Kidney tubule cell (primary cell): ENCODE results near the gene NSG1.
"Not testable (repeated sequence)": the region's sequence is repeated elsewhere in the genome, so short reads cannot be mapped to it uniquely, and the experiment has no call there.

Source experiments
- DNase-seq: peaks from one replicate; pipeline ENCODE4 v3.0.0-alpha.2; 2018; ENCODE audit warnings: low spot score

The NSG1 gene

DNA sequence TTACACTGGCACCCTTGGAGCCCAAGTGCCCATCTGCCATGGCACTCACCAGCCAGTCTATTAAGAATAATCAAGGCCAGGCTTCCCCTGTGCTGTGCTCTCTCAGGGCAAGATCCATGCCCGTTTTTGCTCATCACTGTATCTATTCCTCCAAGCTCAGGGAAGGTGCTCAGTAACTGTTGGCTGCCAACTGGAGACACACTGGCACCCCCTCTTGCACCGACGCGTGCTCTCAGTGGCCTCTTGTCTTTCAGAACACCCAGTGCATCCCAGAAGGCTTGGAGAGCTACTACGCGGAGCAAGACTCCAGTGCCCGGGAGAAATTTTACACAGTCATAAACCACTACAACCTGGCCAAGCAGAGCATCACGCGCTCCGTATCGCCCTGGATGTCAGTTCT is 30.1 kb downstream of the NSG1 start:
- no peak for DNase-seq

DNA sequence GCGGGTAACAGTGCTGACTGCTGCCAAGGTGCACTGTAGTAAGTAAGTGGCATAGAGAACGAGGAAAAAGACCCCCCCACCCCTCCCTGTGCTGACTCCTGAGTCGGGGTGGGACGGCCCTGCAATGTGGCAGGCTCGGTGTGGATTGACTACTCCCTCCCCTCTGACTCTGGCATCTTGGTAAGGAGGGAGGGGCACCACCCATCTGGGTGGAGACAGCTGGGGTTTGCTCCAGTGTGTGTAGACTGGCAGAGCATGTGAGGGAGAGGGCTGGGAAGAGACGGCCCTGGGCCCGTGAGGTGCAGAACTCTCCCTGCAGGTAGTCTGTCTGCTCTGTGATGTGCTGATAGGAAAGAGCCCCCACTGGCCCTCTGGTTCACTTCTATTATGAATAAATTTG is 31.0 kb downstream of the NSG1 start:
- no peak for DNase-seq

DNA sequence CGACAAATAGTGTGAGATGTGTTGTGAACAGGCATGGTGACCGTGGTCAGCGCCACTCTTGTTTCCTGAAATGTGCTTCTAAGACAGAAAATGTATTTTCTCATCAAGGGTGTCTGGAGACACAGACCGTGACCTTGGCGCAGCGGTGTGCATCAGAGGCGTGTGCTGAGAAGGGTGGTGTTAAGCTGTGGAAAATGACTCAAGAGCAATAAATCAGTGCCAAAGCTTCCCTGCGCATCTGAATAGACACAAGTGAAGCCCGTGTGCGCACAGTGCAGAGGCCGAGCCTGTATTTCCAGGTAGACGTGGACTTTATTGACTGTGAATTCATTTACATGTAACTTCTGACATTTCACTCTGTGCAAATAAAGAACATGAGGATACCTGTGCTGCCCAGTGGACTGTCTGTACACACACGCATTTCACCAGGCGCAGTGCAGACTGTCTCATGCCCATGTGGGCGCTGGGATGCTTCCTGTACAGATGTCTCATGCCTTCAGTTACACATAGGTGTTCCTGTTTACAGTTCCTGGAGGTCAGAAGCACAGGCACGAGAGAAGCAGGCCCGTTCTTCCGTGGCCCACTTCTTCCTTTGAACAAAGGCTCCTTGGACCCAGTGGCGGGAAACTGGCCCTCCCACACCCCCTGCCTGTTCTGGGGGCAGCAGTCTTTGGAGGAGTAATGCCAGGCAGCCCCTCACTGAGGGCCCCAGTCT is 31.9 kb downstream of the NSG1 start:
- no peak for DNase-seq

DNA sequence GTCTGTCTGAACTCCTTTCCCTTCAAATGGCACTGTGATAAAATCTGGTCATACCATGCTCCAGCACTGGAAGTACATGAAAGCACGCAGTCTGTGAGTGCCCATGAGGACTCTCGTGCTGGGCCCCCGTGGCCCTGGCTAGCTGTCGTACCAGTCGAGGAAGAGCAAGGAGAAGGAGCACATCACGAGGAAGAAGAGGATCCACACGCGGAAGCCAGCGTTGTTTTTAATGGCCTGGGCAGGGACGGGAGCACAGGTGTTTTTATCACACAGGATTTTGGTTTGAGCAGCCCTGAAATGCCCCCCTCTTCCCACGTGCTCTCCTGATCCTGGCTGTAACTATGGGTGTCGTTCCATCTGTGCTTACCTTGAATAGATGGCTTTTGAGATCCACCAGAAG is 33.0 kb downstream of the NSG1 start:
- no peak for DNase-seq

DNA sequence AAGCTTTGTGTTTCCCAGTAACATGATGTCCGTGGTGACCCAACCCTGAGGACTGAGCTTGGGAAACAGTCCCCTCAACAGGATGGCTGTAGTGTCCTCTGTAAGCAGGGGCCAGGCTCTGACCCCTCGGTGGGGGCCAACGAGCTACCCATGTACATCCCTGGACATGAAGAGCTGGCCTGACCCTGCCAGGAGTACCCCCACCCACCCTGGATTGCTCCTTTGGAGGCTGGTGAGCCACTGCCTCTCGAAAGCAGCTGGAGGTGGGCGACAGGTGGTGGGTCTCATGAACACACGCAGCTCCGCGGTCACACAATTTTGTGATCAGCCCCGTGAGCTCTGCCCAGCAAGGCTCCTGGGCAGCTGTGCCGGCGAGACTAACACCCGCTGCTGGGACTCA is 33.5 kb downstream of the NSG1 start:
- no peak for DNase-seq

DNA sequence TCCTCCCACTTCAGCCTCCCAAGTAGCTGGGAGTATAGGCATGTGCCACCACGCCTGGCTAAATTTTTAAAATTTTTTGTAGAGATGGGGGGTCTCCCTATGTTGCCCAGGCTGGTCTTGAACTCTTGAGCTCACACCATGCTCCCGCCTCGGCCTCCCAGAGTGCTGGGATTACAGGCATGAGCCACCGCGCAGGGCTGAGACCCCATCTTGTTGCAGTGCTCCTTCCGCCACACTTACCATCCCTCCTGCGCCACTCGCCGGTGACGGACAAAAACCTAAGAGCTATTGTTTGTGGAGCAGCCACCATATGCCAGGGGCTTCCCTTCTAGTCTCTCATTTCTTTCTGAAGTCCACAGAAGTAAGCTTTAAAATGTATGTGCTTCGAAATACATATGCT is 34.5 kb downstream of the NSG1 start:
- no peak for DNase-seq

DNA sequence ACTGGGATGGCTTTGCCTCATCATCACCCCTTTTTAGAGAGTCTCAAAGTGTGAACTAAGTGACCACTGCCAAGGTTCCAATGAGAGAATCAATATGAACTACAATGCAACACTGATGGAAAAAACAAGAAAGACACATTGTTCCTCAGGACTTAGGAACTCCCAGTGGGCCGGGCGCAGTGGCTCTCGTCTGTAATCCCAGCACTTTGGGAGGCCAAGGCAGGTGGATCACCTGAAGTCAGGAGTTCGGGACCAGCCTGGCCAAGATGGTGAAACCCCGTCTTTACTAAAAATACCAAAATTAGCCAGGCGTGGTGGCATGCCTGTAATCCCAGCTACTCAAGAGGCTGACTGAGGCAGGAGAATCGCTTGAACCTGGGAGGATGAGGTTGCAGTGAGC is 35.2 kb downstream of the NSG1 start:
- not testable (repeated sequence) for DNase-seq

DNA sequence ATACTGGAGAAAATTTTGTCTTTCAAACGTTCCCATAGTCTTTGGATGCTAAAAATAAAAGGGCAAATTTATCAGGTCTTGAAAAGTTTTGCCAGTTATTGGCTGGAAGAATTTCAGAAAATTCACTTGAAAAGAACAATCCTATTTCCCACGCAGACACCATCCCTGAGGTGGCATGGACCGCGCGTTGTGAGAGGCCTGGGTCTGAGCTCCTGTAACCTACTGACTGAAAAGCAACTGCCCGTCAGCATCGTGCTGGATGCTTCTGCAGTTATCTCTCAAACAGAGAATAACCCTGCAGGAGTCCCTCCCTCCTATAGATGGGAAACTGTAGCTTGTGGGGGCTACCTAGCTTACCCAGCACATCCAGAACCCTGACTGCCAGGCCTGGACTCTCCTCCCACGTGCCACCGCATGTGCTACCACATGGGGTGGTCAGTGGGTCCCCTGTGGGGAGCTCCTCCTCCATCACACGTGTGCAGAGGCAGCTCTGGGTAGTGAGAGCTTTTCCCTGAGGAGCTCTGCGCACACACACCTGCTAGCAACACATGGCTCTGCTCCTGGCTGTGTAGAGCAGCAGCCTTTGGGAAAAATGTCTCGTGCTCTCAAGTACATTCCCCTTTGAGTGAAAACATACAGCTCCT is 36.1 kb downstream of the NSG1 start:
- no peak for DNase-seq

DNA sequence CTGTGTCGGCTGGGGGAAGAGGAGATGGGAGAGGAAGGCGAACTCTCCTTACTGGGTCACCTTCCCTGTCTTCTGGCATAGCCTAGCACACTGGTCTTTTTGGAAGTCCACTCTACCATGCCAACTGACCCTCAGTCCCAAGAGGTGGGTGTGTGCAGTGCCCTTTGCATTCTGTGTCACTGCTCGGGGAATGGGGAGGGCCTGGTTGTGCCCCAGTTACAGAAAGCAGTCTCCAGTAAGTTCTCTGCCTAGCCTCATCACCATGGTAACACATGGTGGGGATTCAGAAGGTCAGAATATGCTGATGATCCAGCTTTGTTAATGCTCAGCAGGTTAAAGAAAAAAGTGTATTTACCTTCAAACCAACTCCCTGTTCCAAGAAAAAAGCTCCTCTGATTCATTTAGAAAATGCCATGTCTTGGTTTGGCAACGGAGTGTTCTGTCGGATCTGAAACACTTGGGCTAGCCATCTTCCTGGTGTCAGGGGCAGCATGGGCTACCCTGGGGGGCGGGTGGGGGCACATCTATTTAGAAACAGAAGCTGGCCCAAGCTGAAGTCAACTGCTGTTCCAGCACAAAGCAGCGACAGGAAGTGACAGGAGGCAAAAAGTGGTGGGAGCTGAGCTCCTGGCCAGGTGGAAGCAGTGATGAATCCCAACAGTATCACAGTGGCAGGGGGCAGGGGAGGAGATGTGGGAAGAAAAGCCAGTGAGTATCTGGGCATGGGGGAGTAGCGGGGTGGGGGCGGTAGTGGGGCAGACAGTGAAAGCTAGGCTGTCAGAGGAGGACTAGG is 37.0 kb downstream of the NSG1 start:
- no peak for DNase-seq

DNA sequence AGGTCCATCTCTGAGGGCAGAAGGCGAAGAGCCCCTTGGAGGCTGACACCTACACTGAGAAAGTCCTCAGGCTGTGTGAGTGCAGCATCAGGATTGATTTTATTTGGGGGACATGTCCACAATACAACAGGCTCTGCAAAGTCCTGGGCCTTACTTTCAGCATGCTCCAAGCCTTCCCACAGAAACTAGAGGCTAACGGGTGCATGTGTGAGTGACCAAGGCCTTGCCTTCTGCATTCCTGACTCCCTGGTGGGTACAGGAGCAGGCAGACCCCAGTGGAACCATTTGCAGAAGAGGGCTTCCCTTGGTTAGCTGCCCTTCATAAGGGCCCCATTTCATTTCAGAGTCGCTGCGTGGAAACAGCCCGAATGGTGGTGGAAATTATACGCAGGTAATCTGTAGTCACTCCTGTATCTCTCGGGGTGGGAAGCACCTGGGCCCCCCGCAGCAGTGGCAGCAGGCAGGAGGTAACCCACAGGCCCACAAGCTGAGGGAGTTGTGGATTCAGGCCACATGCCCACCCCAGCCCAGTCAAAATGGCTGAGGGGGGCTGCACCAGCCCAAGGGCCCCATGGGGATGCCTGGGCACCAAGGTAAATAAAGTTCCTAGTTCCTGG is 37.7 kb downstream of the NSG1 start:
- no peak for DNase-seq

DNA sequence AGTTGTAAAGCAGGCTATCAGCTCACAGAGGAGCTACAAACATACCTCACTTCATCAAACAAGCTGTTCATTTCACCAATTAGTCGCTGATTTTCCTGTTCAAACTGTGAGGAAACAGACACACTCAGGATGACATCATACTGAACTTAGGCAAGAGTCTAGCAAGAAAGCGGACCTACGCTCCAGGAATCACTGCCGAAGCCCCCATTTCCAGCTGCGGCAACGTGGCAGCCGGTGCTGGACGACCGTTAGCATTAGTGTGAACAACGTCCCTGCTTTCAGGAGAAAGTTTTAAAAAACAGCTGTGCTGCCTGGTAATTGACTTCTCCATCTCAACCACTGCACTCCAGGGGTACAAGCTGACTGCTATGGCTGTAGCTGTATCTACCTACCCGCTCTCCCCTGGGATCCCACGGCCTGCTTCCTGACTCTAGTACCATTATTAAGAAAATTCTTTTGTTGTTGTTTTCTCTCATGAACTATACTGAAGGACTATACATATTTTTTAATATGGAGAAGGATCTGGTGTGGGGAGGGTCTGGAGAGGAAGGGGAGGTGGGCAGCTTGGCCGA is 38.3 kb downstream of the NSG1 start:
- no peak for DNase-seq

DNA sequence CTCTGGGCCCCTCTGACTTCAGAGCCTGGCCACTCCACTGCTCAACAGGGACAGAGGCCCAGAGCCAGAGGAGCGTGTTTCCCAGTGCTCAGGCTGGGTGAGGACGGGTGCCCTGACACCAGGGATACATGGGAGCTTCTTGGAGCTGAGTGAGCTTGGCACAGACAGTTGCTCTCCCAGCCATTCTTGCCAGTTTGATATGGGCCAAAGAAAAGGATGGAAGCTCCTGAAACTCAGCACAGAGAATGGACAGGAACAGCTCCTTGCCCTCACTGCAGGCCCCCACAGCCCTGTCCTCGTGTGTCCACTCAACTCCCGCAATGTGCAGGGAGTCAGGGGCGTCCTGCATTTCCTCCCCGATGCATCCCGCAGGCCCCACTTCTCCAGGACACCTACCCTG is 38.8 kb downstream of the NSG1 start:
- DNase-seq: no peak

DNA sequence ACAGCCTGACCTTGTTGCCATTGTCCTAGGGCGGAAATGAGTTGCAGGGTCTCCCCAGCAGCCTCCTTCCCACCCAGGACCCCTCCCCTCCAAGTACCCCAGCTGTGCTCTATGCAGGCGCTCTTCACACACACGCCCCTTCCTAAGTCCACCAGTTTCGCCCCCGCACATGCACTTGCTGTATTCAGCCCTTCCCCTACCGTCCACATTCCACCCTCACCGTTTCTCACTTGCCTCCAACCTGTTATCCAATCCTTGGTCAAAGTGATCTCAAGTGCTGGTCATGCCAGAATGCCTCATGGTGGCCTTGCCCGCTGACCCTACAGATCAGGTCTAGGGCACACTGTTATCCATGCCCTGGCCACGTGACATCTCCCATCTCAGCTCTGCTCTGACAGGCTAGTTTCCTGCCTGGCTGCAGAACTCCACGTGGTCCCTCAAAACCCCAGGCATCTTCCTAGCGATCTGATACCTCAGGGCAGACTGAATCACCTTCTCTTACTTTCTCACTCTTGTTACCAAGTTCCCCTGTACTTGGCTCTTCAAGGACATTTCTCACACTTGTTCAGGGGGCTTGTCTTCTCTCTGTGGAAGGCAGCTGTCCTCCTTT is 39.7 kb downstream of the NSG1 start:
- DNase-seq: no peak

DNA sequence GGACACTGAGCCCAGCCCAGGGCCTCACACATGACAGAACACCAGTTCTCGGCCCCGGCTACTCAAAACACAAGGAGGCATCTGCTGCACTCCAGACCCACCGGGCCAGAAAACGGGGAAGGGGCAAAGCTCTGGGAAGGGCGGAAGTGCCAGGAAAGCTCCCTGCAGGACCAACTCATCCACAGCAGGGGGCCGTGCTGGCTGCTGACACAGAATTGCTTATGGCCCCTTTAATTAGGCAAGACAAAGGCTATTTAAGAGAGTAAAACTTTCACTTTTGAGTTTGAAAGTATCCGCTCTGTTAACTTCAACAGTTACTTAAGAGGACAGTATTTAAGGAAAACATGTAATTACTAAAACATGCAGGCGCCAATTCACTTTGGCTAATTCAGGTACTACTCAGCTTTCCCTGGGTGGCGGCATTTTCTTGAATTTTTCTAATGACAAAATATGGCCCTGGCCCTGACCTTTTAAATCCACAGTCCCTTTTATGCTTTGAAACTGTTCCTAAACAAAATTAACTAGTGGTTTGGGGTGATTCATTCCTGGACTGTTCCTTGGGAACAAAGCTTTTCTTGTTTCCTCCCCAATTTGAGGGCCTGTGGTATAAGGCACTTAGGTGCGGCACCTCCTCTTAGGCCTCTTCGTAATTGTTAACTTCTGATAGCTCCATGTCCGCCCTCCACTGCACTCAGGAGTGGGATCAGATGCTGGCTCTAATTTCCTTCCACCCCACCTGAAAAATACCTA is 40.4 kb downstream of the NSG1 start:
- DNase-seq: peak; percentile 28

DNA sequence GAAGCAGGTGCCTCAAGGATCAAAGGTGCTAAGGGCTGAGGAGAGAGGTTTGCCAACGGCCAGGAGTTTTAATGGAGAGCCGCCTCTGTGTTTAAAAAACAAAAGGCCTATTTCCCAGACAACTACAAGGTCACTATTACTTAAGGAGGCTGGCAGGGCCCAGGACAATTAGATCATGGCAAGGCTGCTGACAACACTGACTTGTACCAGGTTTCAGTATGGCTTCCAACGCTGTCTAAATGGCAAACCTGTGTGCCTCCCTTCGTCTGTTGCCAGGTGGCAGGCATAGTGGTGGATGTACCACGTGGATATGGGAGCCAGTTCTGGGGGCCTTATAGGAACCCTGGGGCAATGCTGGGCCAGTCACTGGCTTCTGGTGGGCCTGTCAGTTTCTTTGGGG is 41.0 kb downstream of the NSG1 start:
- DNase-seq: no peak

DNA sequence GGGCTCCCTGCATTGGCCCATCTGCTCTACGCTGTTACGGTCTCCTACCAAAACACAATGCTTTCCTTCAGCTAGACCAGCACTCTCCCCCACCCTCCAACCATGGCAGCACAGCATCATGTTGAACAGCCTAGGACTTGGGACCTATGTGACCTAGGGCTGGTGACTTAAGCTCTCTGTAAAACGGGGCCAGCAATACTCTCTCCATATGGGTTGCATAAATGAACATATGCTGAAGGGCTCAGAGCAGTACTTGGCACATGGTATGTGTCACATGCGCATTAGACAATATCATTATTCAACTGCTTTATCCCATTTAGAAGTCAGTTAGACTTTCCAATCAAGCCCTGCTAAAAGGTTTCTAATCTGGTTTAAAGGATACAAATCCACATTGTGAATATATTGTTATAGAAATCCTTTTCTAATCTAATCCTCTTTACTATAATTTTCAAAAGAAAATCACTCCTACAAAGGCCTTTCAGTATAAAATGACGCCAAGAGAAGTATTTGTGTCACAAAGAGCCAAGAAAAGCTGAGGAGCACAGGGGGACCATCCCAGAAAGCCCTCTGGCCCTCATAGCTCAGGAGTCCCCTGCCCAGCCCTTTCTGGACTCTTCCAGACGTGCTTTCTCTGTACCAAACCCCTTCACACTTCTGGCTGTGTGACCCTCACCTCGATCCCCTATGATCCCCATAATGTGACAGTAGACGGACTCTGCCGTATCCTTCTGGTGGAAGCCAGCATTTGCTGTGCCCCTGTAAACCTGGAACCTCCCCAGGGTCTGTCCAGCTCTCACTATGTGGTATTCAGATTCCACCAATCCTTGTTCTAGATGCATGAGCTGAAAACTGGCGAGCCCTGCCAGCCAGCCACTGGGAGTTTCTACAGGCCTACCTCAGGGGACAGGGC is 42.3 kb downstream of the NSG1 start:
- no peak for DNase-seq

DNA sequence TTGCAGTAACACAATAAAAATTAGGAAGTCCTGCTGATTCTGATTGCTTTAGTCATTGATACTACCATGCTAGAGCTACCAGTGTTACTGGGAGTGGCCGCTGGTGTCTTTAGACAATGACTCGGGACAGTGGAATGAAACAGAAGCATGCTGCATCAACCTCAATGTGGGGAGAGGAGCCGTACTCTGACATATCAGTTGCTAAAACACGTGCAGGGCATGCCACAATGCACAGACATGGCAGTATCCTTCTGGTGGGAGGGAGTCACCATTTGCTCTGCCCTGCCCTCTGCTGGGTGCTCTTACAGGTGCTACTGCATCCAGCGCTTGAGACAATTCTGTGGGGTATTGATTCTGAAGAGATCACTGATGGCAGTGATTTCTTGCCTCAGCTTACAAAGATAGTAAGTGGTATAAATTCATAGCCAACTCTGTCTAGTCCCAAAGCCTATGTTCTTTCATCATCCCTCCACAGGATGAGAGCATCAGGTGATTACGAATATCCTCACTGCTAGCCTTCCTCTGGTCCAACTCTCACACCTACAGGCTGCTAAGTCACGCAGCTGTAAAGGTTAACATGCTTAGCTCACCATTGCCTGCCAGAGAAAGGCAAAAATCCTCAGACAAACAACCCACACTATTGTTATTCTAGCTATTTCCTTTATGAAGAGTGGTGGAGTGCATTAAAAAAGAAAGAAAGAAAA is 43.7 kb downstream of the NSG1 start:
- peak; percentile 95 for DNase-seq

DNA sequence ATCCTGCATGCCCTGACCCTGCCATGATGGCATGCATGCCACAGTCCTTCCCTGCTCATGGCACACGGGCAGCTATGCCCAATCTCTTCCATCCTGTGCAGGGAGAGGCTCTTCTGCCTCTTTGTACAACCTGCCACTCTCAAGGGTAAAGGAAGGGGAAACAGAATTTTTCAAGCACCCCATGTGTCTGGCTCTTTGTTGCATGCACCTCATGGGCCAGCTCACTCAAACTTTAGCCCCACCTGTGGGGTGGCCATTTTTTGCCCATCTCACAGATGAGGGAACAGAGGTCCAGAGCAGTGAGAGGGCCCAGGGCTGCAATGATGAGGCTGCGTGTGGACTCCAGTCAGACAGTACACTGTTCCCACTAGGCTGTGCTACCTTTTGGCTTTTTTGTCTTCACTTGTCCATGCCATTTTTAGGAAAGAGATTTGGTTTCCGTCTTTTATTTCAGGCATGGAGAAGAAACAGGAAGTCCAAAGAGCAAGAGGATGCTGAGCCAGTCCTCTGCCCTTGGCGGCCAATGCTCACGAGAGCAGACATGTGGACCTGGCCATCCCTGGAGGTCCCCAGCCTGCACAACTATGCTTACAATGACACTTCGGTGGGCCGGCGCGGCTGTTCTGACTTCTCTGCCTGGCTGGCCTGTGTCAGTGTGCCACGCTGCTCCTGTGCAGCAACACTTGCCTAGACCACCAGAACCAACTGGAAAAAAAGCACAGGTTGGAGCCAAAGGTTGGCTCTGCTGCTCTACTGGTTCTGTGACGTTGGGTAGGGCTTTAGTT is 45.6 kb downstream of the NSG1 start:
- DNase-seq: no peak

DNA sequence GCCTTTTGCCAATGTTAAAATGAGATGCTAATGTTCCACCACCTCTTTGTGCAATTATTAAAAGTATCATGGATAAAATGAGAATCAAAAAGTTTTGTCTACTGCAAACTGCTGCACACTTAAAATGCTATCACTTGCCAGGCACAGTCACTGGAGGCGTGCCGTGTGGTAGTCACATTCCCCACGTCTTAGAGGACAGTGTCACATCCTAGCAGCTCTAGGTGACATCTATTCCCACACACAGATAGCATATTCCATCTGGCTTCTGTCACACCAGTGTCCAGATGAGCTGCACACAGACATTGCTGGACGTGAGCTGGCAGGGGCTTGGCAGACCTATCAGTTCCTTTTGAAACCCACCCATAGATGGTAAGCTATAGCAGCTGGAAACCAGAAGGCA is 47.0 kb downstream of the NSG1 start:
- DNase-seq: no peak
